Stimulated activated CD4-positive, alpha-beta T cell treated with anti-CD3 and anti-CD28 coated beads, Interleukin-15, amount 100 ng/mL, for 24 hours (primary cell): ENCODE measurements around the gene CIAO2B.

Experiments
- DNase-seq: peaks from one replicate; pipeline ENCODE4 v3.0.0-alpha.2; 2020

CIAO2B gene

GRCh38 chr16:66919569-66920298 is 14.5 kb downstream of the CIAO2B start:
- no peak for DNase-seq

DNA sequence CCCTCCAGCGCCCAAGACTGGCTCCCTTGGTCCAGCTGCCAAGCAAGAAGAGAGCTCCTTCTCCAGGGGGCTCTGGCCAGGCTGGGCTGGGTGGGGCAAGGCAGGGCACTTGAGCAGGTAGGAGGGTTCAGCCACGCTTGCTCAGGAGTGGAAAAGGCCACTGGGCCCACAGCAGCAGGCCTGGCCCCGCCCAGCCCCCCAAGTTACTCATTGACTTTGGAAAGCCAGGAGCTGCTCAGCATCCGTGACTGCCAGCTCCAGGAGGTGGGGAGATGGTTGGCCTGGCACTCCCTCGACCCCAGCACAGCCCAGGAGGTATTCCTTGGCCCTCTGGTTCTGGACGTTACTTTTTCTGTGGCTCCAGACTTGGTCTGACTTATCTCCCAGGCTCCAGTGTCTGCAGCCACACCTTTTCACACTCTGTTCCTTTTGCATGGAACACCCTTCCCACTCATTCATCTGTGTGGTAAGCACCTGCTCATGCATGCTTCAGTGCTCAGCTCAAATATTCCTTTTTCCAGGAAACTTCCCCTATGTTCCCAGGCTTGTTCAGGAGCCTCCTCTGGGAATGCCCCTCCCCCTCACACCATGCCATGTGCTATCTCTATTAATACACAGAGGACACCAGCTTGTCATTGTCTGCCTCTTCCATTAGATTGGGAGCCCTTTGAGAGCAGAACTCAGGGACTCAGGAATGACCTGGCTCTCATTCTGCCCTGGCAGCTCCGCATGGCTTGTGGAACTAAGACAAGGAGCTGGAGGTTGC is 15.2 kb downstream of the CIAO2B start, which contains the start of gene CDH16:
CDH16 (minus strand) TSS at position 83 of the 766 bp plus-strand sequence. CDS start 820 bp downstream, outside the sequence.
- no peak for DNase-seq

GRCh38 chr16:66918355-66918754 is 15.8 kb downstream of the CIAO2B start:
- no peak for DNase-seq

DNA sequence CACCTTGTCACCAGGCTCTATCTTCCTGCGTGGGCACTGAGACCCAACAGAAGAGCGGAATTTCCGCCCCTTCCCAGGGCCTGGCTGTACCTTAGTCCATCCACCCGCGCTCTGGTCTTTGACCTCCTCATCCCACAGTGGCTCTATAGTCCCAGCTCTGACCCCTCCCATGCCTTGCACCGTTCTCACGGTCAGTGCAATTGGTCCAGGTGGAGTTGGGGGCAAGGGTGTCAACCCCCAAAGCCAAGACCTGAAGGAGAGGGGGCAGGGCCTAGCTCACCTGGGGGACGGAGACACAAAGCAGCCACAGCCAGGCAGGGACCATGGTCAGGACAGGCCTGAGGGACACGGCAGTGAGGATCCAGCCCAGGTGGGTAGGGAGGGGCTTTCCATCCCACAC is 16.5 kb downstream of the CIAO2B start:
- no peak for DNase-seq

DNA sequence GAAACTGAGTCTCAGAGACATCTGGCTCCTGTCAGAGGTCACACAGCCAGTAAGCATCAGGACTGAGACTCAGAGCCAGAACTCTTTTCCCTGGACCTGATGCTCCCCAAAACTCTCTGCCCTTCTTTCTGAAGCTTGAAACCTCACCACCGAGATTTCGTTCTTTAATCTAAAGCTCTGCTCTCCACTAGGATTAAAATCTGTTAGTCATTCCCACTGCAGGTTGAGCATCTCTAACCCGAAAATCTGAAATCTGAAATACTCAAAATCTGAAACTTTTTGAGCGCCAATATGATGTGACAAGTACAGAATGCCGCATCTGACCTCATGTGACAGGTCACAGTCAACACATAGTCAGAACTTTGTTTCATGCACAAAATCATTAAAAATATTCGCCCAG is 17.7 kb downstream of the CIAO2B start:
- no peak for DNase-seq

DNA sequence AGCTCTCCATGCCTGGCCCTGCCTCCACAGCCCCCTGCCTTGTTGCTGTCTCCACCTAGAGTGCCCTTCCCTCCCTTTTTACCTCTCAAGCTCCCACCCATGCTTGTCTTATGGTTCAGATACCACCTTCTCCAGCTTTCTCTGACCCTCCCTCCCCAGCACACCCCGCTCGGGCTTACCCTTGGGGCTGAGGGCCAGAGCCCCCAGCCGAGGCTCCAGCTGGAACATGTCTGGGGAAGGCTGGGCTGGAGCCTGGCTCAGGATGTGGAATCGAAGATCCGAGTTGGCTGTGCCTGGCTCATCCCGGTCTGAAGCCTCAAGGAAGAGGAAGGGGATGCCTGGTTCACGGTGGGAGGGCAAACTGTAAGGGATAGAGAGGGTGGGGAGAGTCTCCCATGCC is 19.2 kb downstream of the CIAO2B start:
- DNase-seq: no peak

DNA sequence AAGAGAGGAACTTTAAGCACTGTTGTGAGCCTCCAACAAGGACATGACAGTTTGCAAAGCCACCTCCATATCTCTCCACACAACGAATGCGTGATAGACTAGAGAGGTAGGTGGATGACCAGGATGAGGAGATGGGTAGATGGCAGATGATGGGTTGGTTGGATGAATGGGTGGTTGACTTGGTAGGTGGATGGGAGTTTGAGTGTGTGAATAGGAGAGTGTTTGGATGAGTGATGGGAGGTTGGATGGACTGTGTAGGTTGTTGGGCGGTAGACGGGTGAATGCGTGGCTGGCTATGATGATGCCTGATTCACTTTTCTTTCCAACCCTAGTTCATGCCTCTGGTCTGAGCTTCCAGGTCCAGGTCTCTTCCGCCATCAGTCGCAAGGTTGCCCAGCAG is 19.7 kb downstream of the CIAO2B start:
- DNase-seq: no peak

DNA sequence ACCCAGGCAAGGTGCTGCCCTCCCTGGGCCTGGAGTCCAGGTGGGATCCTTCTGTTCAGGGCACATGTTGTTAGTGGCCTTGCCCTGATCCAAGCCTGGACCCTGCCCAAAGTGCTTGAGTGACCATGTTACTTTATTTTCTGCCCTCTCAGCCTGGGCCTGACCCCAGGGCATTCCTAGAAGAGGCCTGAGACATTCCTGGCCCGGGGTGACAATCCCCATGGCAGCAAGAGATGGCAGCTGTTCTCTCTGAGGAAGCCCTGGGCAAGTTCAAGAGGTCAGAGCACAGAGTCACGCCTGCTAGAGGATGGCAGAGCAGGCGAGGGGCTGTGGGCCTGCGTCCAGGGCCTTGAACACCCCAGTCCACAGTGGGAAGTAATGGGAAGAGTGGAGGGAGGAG is 20.5 kb downstream of the CIAO2B start:
- DNase-seq: no peak

- no peak for DNase-seq
These were observed 21.1 kb downstream of the CIAO2B start for GRCh38 chr16:66913081-66913480.

DNA sequence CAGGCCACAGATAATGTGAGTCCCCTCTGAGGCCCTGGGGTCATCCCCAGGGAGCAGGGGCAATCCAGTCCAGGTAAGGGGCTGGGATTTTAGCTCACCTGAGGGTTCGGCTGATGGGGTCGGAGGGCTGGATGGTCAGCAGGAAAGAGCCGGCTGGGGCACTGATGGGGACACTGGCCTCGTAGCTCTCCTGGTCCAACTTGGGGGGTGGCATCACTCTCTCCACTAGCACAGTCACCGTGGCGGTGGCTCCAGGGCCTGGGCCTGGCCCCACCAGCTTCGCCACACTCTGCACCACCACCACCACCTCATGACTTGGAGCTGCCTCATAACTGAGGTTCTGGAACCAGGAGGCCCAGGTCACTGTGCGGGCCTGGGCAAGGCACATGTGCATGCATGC is 22.4 kb downstream of the CIAO2B start:
- no peak for DNase-seq

DNA sequence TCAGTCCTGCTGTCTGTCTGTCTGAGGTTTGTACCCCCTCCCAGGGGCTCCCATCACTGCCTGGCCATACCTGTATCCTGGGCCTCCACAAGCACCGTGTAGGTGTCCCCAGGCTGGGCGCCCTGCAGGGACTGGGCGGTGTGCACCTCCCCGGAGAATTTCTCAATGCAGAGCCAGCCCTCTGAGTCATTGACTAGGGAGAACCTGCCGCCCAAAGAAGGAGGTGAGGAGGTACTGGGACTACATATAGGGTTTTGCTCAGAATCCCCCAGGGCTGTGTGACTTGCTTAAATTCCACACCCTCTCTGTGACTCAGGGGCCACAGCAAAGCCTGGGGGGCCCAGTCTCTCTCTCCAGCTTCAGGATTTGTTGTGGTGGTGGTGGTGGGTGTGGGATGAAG is 23.1 kb downstream of the CIAO2B start:
- DNase-seq: no peak

GRCh38 chr16:66910175-66910940 is 23.8 kb downstream of the CIAO2B start:
- DNase-seq: no peak

GRCh38 chr16:66908762-66909559 is 25.2 kb downstream of the CIAO2B start:
- no peak for DNase-seq

- no peak for DNase-seq
These were observed 26.1 kb downstream of the CIAO2B start for GRCh38 chr16:66908116-66908515.

GRCh38 chr16:66906916-66907836 is 27.0 kb downstream of the CIAO2B start:
- DNase-seq: no peak

- DNase-seq: peak; percentile 60
These were observed 28.3 kb downstream of the CIAO2B start for GRCh38 chr16:66905633-66906539.

- DNase-seq: no peak
These were observed 29.2 kb downstream of the CIAO2B start for GRCh38 chr16:66904846-66905632.

DNA sequence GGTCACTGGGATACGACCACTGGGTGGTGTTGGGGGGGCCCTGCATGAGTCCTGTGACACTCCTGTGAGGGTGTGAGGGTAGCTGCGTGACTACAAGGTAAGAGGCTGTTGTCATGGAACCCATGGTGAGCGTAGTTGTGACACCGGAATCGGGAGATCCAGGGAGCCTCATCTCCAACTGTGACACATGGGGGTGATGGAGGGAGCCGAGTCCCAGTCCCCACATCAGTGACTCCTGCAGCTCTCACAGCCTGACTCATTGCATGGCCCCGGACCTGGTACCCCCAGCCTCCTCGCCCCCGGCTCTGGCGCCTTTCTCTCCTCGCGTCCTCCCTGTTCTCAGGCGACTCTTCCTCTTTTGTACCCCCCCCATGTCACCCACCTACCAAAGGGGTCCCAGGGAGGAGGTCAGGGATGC is 29.8 kb downstream of the CIAO2B start:
- no peak for DNase-seq
